Stimulated activated CD8-positive, alpha-beta memory T cell treated with anti-CD3 and anti-CD28 coated beads, Interleukin-7, amount 100 ng/mL, for 1 hour (primary cell): Measurements from ENCODE around the gene BARD1.
"Not testable (repeated sequence)": the region's sequence is repeated elsewhere in the genome, so short reads cannot be mapped to it uniquely, and the experiment has no call there.

Source experiments
- DNase-seq, 2 donors: peaks; one replicate each; pipeline ENCODE4 v3.0.0-alpha.2; 2020; ENCODE audit warnings: low read depth in 2 of 2

The BARD1 gene

GRCh38 chr2:214765180-214765579 lies 44.3 kb downstream of the BARD1 start:
- DNase-seq, result no peak

GRCh38 chr2:214753455-214753854 lies 56.0 kb downstream of the BARD1 start:
- no peak for DNase-seq

GRCh38 chr2:214750529-214750928 lies 59.0 kb downstream of the BARD1 start:
- DNase-seq, result no peak

- no peak for DNase-seq
Observed at GRCh38 chr2:214747992-214748391, 61.5 kb downstream of the BARD1 start.

- no peak for DNase-seq
Observed at GRCh38 chr2:214742119-214742518, 67.4 kb downstream of the BARD1 start.

- DNase-seq, result no peak
Observed at GRCh38 chr2:214740867-214741395, 68.6 kb downstream of the BARD1 start.

GRCh38 chr2:214737188-214737587 lies 72.3 kb downstream of the BARD1 start:
- no peak for DNase-seq

- DNase-seq, result no peak
Observed at GRCh38 chr2:214730800-214731407, 78.6 kb downstream of the BARD1 start.

- DNase-seq, result no peak
Observed at GRCh38 chr2:214730248-214730647, 79.2 kb downstream of the BARD1 start.

GRCh38 chr2:214724741-214725140 lies 84.7 kb downstream of the BARD1 start:
- DNase-seq, result no peak

- DNase-seq, result not testable (repeated sequence)
Observed at GRCh38 chr2:214717837-214718236, 91.6 kb downstream of the BARD1 start.

- no peak for DNase-seq
Observed at GRCh38 chr2:214716811-214717560, 92.5 kb downstream of the BARD1 start.

GRCh38 chr2:214715025-214715424 lies 94.5 kb downstream of the BARD1 start:
- DNase-seq, result no peak

GRCh38 chr2:214713080-214713830 lies 96.2 kb downstream of the BARD1 start:
- no peak for DNase-seq

GRCh38 chr2:214710729-214711128 lies 98.8 kb downstream of the BARD1 start:
- no peak for DNase-seq

GRCh38 chr2:214706986-214707385 lies 102.5 kb downstream of the BARD1 start:
- DNase-seq, result no peak

GRCh38 chr2:214699236-214699635 lies 110.2 kb downstream of the BARD1 start:
- DNase-seq, result no peak

GRCh38 chr2:214696681-214697080 lies 112.8 kb downstream of the BARD1 start:
- DNase-seq, result no peak

GRCh38 chr2:214695789-214696188 lies 113.7 kb downstream of the BARD1 start:
- no peak for DNase-seq

- DNase-seq, result not testable (repeated sequence)
Observed at GRCh38 chr2:214683557-214683956, 125.9 kb downstream of the BARD1 start.

- no peak for DNase-seq
Observed at GRCh38 chr2:214679736-214680135, 129.7 kb downstream of the BARD1 start.

GRCh38 chr2:214676421-214677089 lies 132.9 kb downstream of the BARD1 start:
- DNase-seq, result no peak
